ENCODE data around the gene CPVL. TPM values are rescaled to one million over a fixed set of nuclear protein-coding genes. Genes with fewer than 3 reads are reported as not detected.

The CPVL gene
- polyA plus RNA-seq, 2 of the 4 experiments (the other 2 are of a cell fraction), result 0.05 TPM; not detected in 1

GRCh38 chr7:29112721-29113120 is 33.6 kb downstream of the CPVL start (continued):
- TF ChIP-seq PBX3 (IDR thresholded peaks at IDR 0.05) (no peak), RFX5 (IDR thresholded peaks at IDR 0.05) (no peak), TFCP2L1 (CRISPR knock-in tag; IDR thresholded peaks at IDR 0.05) (no peak), CHD4 (IDR thresholded peaks at IDR 0.05; ENCODE audit: borderline replicate concordance) (no peak)

- Histone ChIP-seq H3K4me3 (no peak overlapping the region), H3K27ac (no peak overlapping the region), H3K4me1 (no peaks in the 10 kb centered on the region), H3K9me3 (no peaks in the 10 kb centered on the region), H3K4me2 (no peak overlapping the region)
- ChIA-PET POLR2A (no interaction called here), CTCF (interaction anchor here (1.0 to 22.6 kb wide), 3 partner anchors 10 to 299 kb away, joined by 3 to 393 read pairs (median 7); no protein-coding TSS in a partner anchor)
- ATAC-seq (no peak), FAIRE-seq (no peak), DNase-seq (ENCODE audit: low read depth in 1 of 2, low spot score in 1 of 2) (no peak)
- TF ChIP-seq PBX3 (IDR thresholded peaks at IDR 0.05), result no peak
- no peak for TF ChIP-seq RNF2 (IDR thresholded peaks at IDR 0.05; ENCODE audit: borderline replicate concordance, low read depth)
- TF ChIP-seq NR3C1 (IDR thresholded peaks at IDR 0.05), result no peak
- TF ChIP-seq JUN (IDR thresholded peaks at IDR 0.05), result no peak
- no peak for TF ChIP-seq USF2 (IDR thresholded peaks at IDR 0.05)
- no peak for TF ChIP-seq FOSL2 (IDR thresholded peaks at IDR 0.05)
- TF ChIP-seq FOSL2 (CRISPR knock-in tag; IDR thresholded peaks at IDR 0.05), result no peak
- TF ChIP-seq POLR2AphosphoS2 (conservative IDR thresholded peaks at IDR 0.05; ENCODE audit: low read length), result no peak
- no peak for TF ChIP-seq RARB (CRISPR knock-in tag; IDR thresholded peaks at IDR 0.05)
- no peak for TF ChIP-seq KDM1A (IDR thresholded peaks at IDR 0.05; ENCODE audit: low read depth)
- no peak for TF ChIP-seq GATA3 (IDR thresholded peaks at IDR 0.05; ENCODE audit: borderline replicate concordance)
- 49% methylated on average over 2 of the region's 2 CpGs for WGBS (ENCODE audit: missing lambda C conversion rate)
Observed at GRCh38 chr7:29109899-29110298, 36.4 kb downstream of the CPVL start.

- Histone ChIP-seq H3K4me1 (no peaks in the 10 kb centered on the region), H3K4me3 (no peak overlapping the region), H3K9me3 (no peaks in the 10 kb centered on the region), H3K4me2 (no peak overlapping the region), H3K27ac (no peak overlapping the region)
- DNase-seq (ENCODE audit: low read depth in 1 of 2, low spot score in 1 of 2) (no peak), FAIRE-seq (no peak), ATAC-seq (no peak)
- CTCF ChIA-PET, result interaction anchor here (1.0 to 22.6 kb wide), 3 partner anchors 10 to 300 kb away, joined by 3 to 393 read pairs (median 7); no protein-coding TSS in a partner anchor
- POLR2A ChIA-PET, result no interaction called here
- WGBS (ENCODE audit: missing lambda C conversion rate), result 6% methylated on average over 3 of the region's 3 CpGs
- TF ChIP-seq USF2 (IDR thresholded peaks at IDR 0.05) (no peak), RFX5 (IDR thresholded peaks at IDR 0.05) (no peak), BCL3 (IDR thresholded peaks at IDR 0.05) (no peak), ZFP36 (IDR thresholded peaks at IDR 0.05; ENCODE audit: borderline replicate concordance, partially characterized antibody) (no peak)
Observed at GRCh38 chr7:29109358-29109757, 37.0 kb downstream of the CPVL start.

GRCh38 chr7:29107056-29107455 is 39.3 kb downstream of the CPVL start:
- FAIRE-seq, result no peak
- Histone ChIP-seq H3K27ac (no peak overlapping the region), H3K4me3 (no peak overlapping the region), H3K4me1 (no peaks in the 10 kb centered on the region), H3K9me3 (no peaks in the 10 kb centered on the region), H3K4me2 (no peak overlapping the region)
- no peak for DNase-seq (ENCODE audit: low read depth in 1 of 2, low spot score in 1 of 2)
- TF ChIP-seq FOSB (CRISPR knock-in tag; IDR thresholded peaks at IDR 0.05), result no peak
- TF ChIP-seq RFX5 (IDR thresholded peaks at IDR 0.05), result no peak
- no peak for TF ChIP-seq HES2 (IDR thresholded peaks at IDR 0.05)
- TF ChIP-seq POLR2A (IDR thresholded peaks at IDR 0.05; ENCODE audit: low read length), result no peak
- TF ChIP-seq CBX2 (IDR thresholded peaks at IDR 0.05; ENCODE audit: borderline replicate concordance, low read depth), result no peak
- TF ChIP-seq ZSCAN20 (CRISPR knock-in tag; IDR thresholded peaks at IDR 0.05), result no peak
- no peak for TF ChIP-seq PBX3 (IDR thresholded peaks at IDR 0.05)
- TF ChIP-seq HEYL (CRISPR knock-in tag; IDR thresholded peaks at IDR 0.05), result no peak
- TF ChIP-seq KDM5A (IDR thresholded peaks at IDR 0.05), result no peak
- no peak for TF ChIP-seq FOXS1 (CRISPR knock-in tag; IDR thresholded peaks at IDR 0.05)
- no peak for TF ChIP-seq ZFP36 (IDR thresholded peaks at IDR 0.05; ENCODE audit: borderline replicate concordance, partially characterized antibody)
- TF ChIP-seq KDM1A (IDR thresholded peaks at IDR 0.05; ENCODE audit: low read depth), result no peak
- POLR2A ChIA-PET, result no interaction called here
- CTCF ChIA-PET, result interaction anchor here (0.6 to 22.6 kb wide), 34 partner anchors 9 to 715 kb away, joined by 3 to 393 read pairs (median 4); no protein-coding TSS in a partner anchor
- no peak for ATAC-seq
- 33% methylated on average over 2 of the region's 2 CpGs for WGBS (ENCODE audit: missing lambda C conversion rate)

All from A549 (cell line).